Pancreas (tissue), 10 donors: Measurements from ENCODE around the gene WDR83. TPM values are rescaled to one million over a fixed set of nuclear protein-coding genes. Genes with fewer than 3 reads are reported as not detected.

Source experiments
- ATAC-seq, 4 donors: fragments of 200-7000 bp; cut with Tn5 transposase; one replicate each; pipeline versions ENCODE4 v1.8.0 to v1.9.1; 2020; ENCODE audit warnings: mild to moderate bottlenecking in 4 of 4, moderate library complexity in 4 of 4
- DNase-seq, 6 donors: peaks; one replicate each; pipeline ENCODE4 v3.0.0-alpha.2; 2020
- FAIRE-seq: peaks from 2 replicates; lab custom pipeline; 2012; peaks lifted over from hg19 to GRCh38; lab: Jason Lieb, UNC
- H3K27ac ChIP-seq, 4 donors: fragments of 200-600 bp; sonication (generic); 1 replicate in 3 of 4; 2 replicates in 1 of 4; pipeline versions ENCODE4 v1.5.0 to v1.8.0; 2020
- H3K27me3 ChIP-seq, 4 donors: fragments of 200-600 bp; one replicate each; pipeline ENCODE4 v1.8.0; 2021
- H3K36me3 ChIP-seq, 3 donors: fragments of 200-600 bp; sonication (generic) in 1 of 3; one replicate each; pipeline versions ENCODE4 v1.5.0 to v1.8.0; 2020 to 2021
- H3K4me1 ChIP-seq, 3 donors: fragments of 200-600 bp; one replicate each; pipeline ENCODE4 v1.8.0; 2021
- H3K4me3 ChIP-seq, 4 donors: fragments of 200-600 bp; sonication (generic) in 2 of 4; one replicate each; pipeline versions ENCODE4 v1.5.0 to v1.8.0; 2020 to 2021
- H3K9me3 ChIP-seq, 4 donors: fragments of 200-600 bp; one replicate each; pipeline ENCODE4 v1.8.0; 2021
- WGBS, 2 donors: extraction: QIAGEN DNeasy Blood & Tissue Kit; methylation state at CpG; one replicate each; pipeline ENCODE4 v1.1.7; 2013; 5-methylcytosine and 5-hydroxymethylcytosine counted together
- intact Hi-C, 3 donors: fragments of 100-400 bp; cut with DNase I; formaldehyde crosslinking; loops; one replicate each; pipeline versions ENCODE4 v1.11.1 to v1.14.2; 2022
- polyA plus RNA-seq, 2 donors: library from polyadenylated mRNA; stranded (reverse); fragments of 200-250 nt; gene quantifications; one replicate each; pipeline ENCODE4 v1.2.3, GENCODE V29; 2013
- total RNA-seq, 6 donors: library from RNA; stranded (reverse); fragmentation: NEBNext Ultra II Directional in 4 of 6; extraction: Animal tissue kit (Norgen Biotek cat#: 25700) in 4 of 6; gene quantifications; one replicate each; pipeline versions ENCODE4 v1.2.1 to v1.2.4, GENCODE V29; 2021 to 2023
- TF ChIP-seq, protein P1 (sequence below), 4 donors: fragments of 200-600 bp; sonication (generic) in 3 of 4; IDR thresholded peaks; one replicate each; pipeline versions ENCODE4 v1.5.0 to v1.8.0; 2021; ENCODE audit warnings: antibody characterized with exemption in 4 of 4
- donor health status: healthy with polysubstance abuse.
- donor health status: DM: no; HTN: no; CAD: no; lungs with moderate emphysema.
- donor health status: DM: no; HTN: no; CAD: no.
- donor health status: control.
- donor health status: control.
- donor health status: Bipolar disorder and iron deficiency.
- donor health status: DM: yes; HTN: yes; CAD: no.
- donor health status: DM: no; HTN: no; CAD: no.
- donor health status: DM: no; HTN: no; CAD: no.
- donor health status: DM: yes; HTN: yes; CAD: no.

WDR83 gene
- total and polyA plus RNA-seq, 8 donors, result 3.5 to 28.1 (median 7.5) TPM

DNA sequence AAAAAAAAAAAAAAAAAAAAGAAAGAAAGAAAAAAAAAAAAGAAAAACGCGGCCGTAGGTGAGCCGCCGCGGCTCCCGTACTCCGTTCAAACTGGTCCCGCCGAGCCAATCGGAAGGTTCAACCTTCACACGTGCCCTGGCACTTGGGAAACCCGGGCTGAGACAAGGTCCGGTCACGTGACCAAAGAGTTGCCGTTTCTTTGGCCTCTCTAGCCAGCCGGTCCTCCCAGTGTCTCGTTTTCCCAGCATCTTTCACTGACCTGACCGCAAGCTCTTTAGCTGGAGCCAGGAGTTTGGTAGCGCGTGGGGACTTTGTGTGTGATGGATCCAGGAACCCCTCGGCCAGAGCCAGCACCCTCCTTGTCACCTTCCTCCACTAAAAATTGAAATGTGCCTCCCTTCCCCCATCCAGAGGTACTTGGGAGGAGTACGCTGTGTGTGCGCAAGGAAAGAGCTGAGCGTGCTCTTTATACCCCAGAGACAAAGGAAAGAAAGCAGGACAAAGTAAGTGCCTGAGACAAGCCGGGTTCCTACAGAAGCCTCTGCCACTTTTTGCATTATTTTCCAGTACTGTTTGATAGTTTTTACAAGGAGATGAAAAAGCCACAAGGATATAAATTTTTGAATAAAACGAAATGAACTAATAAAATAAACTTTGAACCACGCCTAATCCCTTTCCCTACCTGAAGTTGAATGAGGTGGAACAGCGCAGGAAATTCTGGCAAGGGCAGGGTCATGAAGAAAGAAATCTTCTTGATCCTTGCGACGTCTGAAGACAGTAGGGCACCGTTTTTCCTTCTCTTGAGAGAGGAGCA, 56.2 kb downstream of the WDR83 start:
- FAIRE-seq, result peak; percentile 92
- WGBS, 2 donors, result 1% methylated on average over 26 to 32 of the region's 32 CpGs
- peaks cover 0 to 19% (median 8%) of the 10 kb centered on the region in 3 donors for H3K4me1 ChIP-seq

DNA sequence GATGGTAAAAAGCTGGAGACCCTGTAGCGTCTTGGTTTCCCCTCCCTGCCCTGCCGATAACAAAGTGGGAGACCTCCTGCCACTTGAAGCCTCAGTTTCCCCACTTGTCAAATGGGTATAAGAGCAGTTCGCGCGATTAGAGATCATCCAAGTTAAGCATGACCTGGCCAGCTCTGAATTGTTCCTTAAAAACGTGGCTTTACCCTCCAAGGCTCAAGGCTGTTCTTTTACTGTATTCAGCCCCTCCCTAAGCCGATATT, 56.7 kb downstream of the WDR83 start:
- intact Hi-C loops, result no loop called here
- no peaks in the 10 kb centered on the region for H3K9me3 ChIP-seq

More for the DNA sequence above, 56.2 kb downstream of the WDR83 start:
- Histone ChIP-seq H3K27me3 (no peaks in the 10 kb centered on the region), H3K9me3 (no peaks in the 10 kb centered on the region), H3K27ac (peak overlapping the region; percentile 32 to 77 (median 67)), H3K4me3 (peak overlapping the region; percentile 51 to 73 (median 54)), H3K36me3 (peaks cover 0 to 6% (median 0%) of the 10 kb centered on the region in 3 donors)
- intact Hi-C loops, result no loop called here
- DNase-seq, result peak; percentile 90 to 98 (median 96)
- peak; percentile 91 to 95 (median 93) for ATAC-seq
- TF ChIP-seq, protein P1, sequence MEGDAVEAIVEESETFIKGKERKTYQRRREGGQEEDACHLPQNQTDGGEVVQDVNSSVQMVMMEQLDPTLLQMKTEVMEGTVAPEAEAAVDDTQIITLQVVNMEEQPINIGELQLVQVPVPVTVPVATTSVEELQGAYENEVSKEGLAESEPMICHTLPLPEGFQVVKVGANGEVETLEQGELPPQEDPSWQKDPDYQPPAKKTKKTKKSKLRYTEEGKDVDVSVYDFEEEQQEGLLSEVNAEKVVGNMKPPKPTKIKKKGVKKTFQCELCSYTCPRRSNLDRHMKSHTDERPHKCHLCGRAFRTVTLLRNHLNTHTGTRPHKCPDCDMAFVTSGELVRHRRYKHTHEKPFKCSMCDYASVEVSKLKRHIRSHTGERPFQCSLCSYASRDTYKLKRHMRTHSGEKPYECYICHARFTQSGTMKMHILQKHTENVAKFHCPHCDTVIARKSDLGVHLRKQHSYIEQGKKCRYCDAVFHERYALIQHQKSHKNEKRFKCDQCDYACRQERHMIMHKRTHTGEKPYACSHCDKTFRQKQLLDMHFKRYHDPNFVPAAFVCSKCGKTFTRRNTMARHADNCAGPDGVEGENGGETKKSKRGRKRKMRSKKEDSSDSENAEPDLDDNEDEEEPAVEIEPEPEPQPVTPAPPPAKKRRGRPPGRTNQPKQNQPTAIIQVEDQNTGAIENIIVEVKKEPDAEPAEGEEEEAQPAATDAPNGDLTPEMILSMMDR (IDR thresholded peaks at IDR 0.05), result no peak

DNA sequence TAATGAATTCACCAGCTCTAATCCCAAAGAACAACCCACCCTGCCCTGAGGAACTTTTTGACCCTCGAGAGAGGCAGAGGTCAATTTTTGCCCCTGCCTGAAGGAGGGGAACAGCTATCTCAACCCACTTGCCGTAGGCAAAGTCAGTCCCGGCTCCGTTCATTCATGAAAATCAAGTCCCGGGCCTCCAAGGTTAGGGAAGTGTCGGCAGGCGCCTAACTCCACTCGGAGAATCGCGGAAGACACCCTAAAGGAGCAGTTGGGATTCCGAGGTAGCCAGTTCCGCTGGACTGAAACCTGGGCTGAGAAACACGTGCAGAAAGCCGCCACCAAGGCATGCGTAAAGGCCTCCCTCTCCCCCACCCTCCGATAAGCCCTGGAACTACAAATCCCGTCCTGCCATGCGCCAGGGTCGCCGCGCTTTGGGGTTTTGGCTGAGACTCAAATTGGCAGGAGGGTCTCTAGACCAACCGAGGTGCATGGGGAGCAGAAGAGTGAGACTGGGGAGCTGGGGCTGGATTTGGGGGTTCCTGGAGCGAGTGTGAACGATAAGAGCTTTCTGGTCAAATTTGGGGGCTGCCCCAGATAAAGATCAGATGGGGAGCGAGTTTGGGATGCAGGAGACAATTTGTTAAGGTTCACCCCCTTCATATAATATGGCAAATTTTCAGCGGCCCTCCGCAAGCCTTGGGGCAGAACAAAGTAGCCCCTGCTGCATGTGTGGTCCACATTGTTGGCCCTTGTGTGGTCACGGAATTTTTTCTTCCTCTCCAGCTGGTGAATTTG, 57.2 kb downstream of the WDR83 start, which contains the start of gene TNPO2:
TNPO2 (minus strand) TSS at position 292 of the 786 bp plus-strand sequence. CDS start 2,955 bp downstream, outside the sequence.
- Histone ChIP-seq H3K4me3 (peak within 1 kb of the TSS; percentile 51 to 73 (median 54)), H3K4me1 (peaks cover 0 to 19% (median 8%) of the 10 kb centered on the region in 3 donors), H3K27ac (peak within 1 kb of the TSS; percentile 32 to 77 (median 56)), H3K36me3 (peaks cover 0 to under 1% (median 0%) of the 10 kb centered on the region in 3 donors), H3K27me3 (no peaks in the 10 kb centered on the region), H3K9me3 (no peaks in the 10 kb centered on the region)
- peak in 4 of 6 donors; percentile 47 to 58 (median 54) for DNase-seq
- TF ChIP-seq, protein P1 (IDR thresholded peaks at IDR 0.05), result no peak
- intact Hi-C loops, result no loop called here
- peak; percentile 51 to 70 (median 63) for ATAC-seq
- 6 to 8% methylated on average over 28 of the region's 28 CpGs for WGBS, 2 donors
- FAIRE-seq, result no peak

More for the DNA sequence above, 56.7 kb downstream of the WDR83 start:
- WGBS, 2 donors, result 2 to 4% methylated on average over 7 of the region's 7 CpGs
- Histone ChIP-seq H3K27me3 (no peaks in the 10 kb centered on the region), H3K4me3 (peak overlapping the region; percentile 51 to 73 (median 54)), H3K27ac (peak overlapping the region in 3 of 4 donors; percentile 42 to 77 (median 69)), H3K36me3 (peaks cover 0 to 5% (median 0%) of the 10 kb centered on the region in 3 donors), H3K4me1 (peaks cover 0 to 19% (median 8%) of the 10 kb centered on the region in 3 donors)
- ATAC-seq, result no peak
- TF ChIP-seq, protein P1 (IDR thresholded peaks at IDR 0.05), result no peak
- no peak for DNase-seq
- no peak for FAIRE-seq

Other genes starting within 250 kb of the WDR83 start
- gene ZNF443, start 225.8 kb upstream of the WDR83 start, total RNA-seq, result 1 to 10 TPM; 1.2 to 3.8 (median 2.0) TPM
- 1 to 10 TPM; 2.4 to 3.8 TPM for gene ZNF443, start 225.8 kb upstream of the WDR83 start, polyA plus RNA-seq
- gene ZNF709, start 182.0 kb upstream of the WDR83 start, total RNA-seq, result 1 to 10 TPM in 4 of 6 donors, under 1 TPM in 2; 0.56 to 2.5 (median 1.9) TPM
- gene ZNF709, start 182.0 kb upstream of the WDR83 start, polyA plus RNA-seq, result 1 to 10 TPM in 1 of 2 donors, under 1 TPM in 1; 0.87 to 1.5 TPM
- gene ZNF564, start 115.3 kb upstream of the WDR83 start, total RNA-seq, result 10 to 100 TPM in 1 of 6 donors, 1 to 10 TPM in 5; 5.0 to 10.4 (median 6.2) TPM
- gene ZNF564, start 115.3 kb upstream of the WDR83 start, polyA plus RNA-seq, result 1 to 10 TPM; 4.2 to 5.2 TPM
- 1 to 10 TPM; 3.3 to 7.0 (median 4.1) TPM for gene ZNF490, start 56.0 kb upstream of the WDR83 start, total RNA-seq
- under 1 TPM; 0.38 to 0.65 TPM for gene ZNF490, start 56.0 kb upstream of the WDR83 start, polyA plus RNA-seq
- gene ZNF791, start 55.9 kb upstream of the WDR83 start, total RNA-seq, result 10 to 100 TPM in 5 of 6 donors, 1 to 10 TPM in 1; 10.0 to 16.7 (median 12.3) TPM
- gene ZNF791, start 55.9 kb upstream of the WDR83 start, polyA plus RNA-seq, result 1 to 10 TPM; 6.1 to 6.3 TPM
- gene MAN2B1, start 65 bp upstream of the WDR83 start, total RNA-seq, result 10 to 100 TPM; 33.2 to 92.8 (median 59.2) TPM
- 10 to 100 TPM; 30.2 to 48.2 TPM for gene MAN2B1, start 65 bp upstream of the WDR83 start, polyA plus RNA-seq
- gene DHPS, start 15.1 kb downstream of the WDR83 start, total RNA-seq, result 10 to 100 TPM; 36.0 to 53.2 (median 47.7) TPM
- 10 to 100 TPM; 78.8 to 85.7 TPM for gene DHPS, start 15.1 kb downstream of the WDR83 start, polyA plus RNA-seq
- gene GNG14, start 21.2 kb downstream of the WDR83 start, total RNA-seq, result not detected
- not detected for gene GNG14, start 21.2 kb downstream of the WDR83 start, polyA plus RNA-seq
- gene FBXW9, start 29.8 kb downstream of the WDR83 start, total RNA-seq, result 1 to 10 TPM; 3.1 to 5.0 (median 4.2) TPM
- gene FBXW9, start 29.8 kb downstream of the WDR83 start, polyA plus RNA-seq, result 1 to 10 TPM; 5.6 to 8.5 TPM
- 10 to 100 TPM; 15.7 to 29.5 (median 20.8) TPM for gene TNPO2, start 57.1 kb downstream of the WDR83 start, total RNA-seq
- 10 to 100 TPM; 29.0 to 37.2 TPM for gene TNPO2, start 57.1 kb downstream of the WDR83 start, polyA plus RNA-seq
- 10 to 100 TPM; 49.2 to 86.5 (median 63.0) TPM for gene TRIR, start 67.9 kb downstream of the WDR83 start, total RNA-seq
- 100 to 1,000 TPM; 163 to 191 TPM for gene TRIR, start 67.9 kb downstream of the WDR83 start, polyA plus RNA-seq
- gene GET3, start 70.7 kb downstream of the WDR83 start, total RNA-seq, result 10 to 100 TPM; 16.6 to 34.5 (median 27.9) TPM
- gene GET3, start 70.7 kb downstream of the WDR83 start, polyA plus RNA-seq, result 10 to 100 TPM; 34.8 to 48.2 TPM
- not detected for gene BEST2, start 85.0 kb downstream of the WDR83 start, total RNA-seq
- gene BEST2, start 85.0 kb downstream of the WDR83 start, polyA plus RNA-seq, result not detected
- gene HOOK2, start 108.7 kb downstream of the WDR83 start, total RNA-seq, result 10 to 100 TPM; 37.7 to 60.9 (median 49.0) TPM
- 100 to 1,000 TPM; 268 to 300 TPM for gene HOOK2, start 108.7 kb downstream of the WDR83 start, polyA plus RNA-seq
- 100 to 1,000 TPM in 2 of 6 donors, 10 to 100 TPM in 4; 41.6 to 109 (median 70.7) TPM for gene JUNB, start 124.7 kb downstream of the WDR83 start, total RNA-seq
- gene JUNB, start 124.7 kb downstream of the WDR83 start, polyA plus RNA-seq, result 100 to 1,000 TPM; 172 to 206 TPM
- gene PRDX2, start 135.0 kb downstream of the WDR83 start, total RNA-seq, result 100 to 1,000 TPM in 4 of 6 donors, 10 to 100 TPM in 2; 77.5 to 109 (median 103) TPM
- 100 to 1,000 TPM in 1 of 2 donors, 10 to 100 TPM in 1; 75.8 to 172 TPM for gene PRDX2, start 135.0 kb downstream of the WDR83 start, polyA plus RNA-seq
- gene THSD8, start 135.3 kb downstream of the WDR83 start, total RNA-seq, result 1 to 10 TPM in 5 of 6 donors, under 1 TPM in 1; 0.90 to 3.9 (median 2.1) TPM
- gene THSD8, start 135.3 kb downstream of the WDR83 start, polyA plus RNA-seq, result 1 to 10 TPM; 1.3 to 2.0 TPM
- 1 to 10 TPM; 1.7 to 6.0 (median 3.0) TPM for gene RNASEH2A, start 139.8 kb downstream of the WDR83 start, total RNA-seq
- gene RNASEH2A, start 139.8 kb downstream of the WDR83 start, polyA plus RNA-seq, result 1 to 10 TPM; 3.9 to 5.5 TPM
- under 1 TPM in 4 of 6 donors, not detected in 2; 0.19 to 0.86 (median 0.37) TPM for gene RTBDN, start 167.8 kb downstream of the WDR83 start, total RNA-seq
- 1 to 10 TPM; 1.2 to 4.6 TPM for gene RTBDN, start 167.8 kb downstream of the WDR83 start, polyA plus RNA-seq
- 1 to 10 TPM in 1 of 6 donors, under 1 TPM in 5; 0.23 to 1.1 (median 0.84) TPM for gene MAST1, start 171.7 kb downstream of the WDR83 start, total RNA-seq
- 1 to 10 TPM; 5.8 to 7.3 TPM for gene MAST1, start 171.7 kb downstream of the WDR83 start, polyA plus RNA-seq
- 10 to 100 TPM; 16.2 to 35.9 (median 20.5) TPM for gene DNASE2, start 214.6 kb downstream of the WDR83 start, total RNA-seq
- 10 to 100 TPM in 1 of 2 donors, 1 to 10 TPM in 1; 9.4 to 21.0 TPM for gene DNASE2, start 214.6 kb downstream of the WDR83 start, polyA plus RNA-seq
- under 1 TPM in 2 of 6 donors, not detected in 4; 0.12 to 0.22 TPM for gene KLF1, start 220.4 kb downstream of the WDR83 start, total RNA-seq
- not detected for gene KLF1, start 220.4 kb downstream of the WDR83 start, polyA plus RNA-seq
- 10 to 100 TPM in 3 of 6 donors, 1 to 10 TPM in 3; 6.3 to 17.2 (median 11.7) TPM for gene GCDH, start 224.4 kb downstream of the WDR83 start, total RNA-seq
- gene GCDH, start 224.4 kb downstream of the WDR83 start, polyA plus RNA-seq, result 10 to 100 TPM; 19.2 to 27.1 TPM